WERI-Rb-1 (cell line): Measurements from ENCODE around the gene PRAC2.

Source experiments
- DNase-seq: peaks from one replicate; pipeline ENCODE4 v3.0.0-alpha.2; 2020
- H3K27ac ChIP-seq: fragments of 250-450 bp; sonication (Bioruptor Pico); 2 replicates; pipeline ENCODE4 v1.5.1; 2020; ENCODE audit warnings: mild to moderate bottlenecking, moderate library complexity
- H3K27me3 ChIP-seq: fragments of 250-450 bp; sonication (Bioruptor Pico); 2 replicates; pipeline ENCODE4 v1.5.1; 2021; ENCODE audit warnings: mild to moderate bottlenecking, low read depth, moderate library complexity; ENCODE audit not compliant: insufficient read depth, severe bottlenecking
- H3K36me3 ChIP-seq: fragments of 250-450 bp; sonication (Bioruptor Pico); 2 replicates; pipeline ENCODE4 v1.5.1; 2020; ENCODE audit warnings: mild to moderate bottlenecking, moderate library complexity
- H3K4me3 ChIP-seq: 2 replicates; pipeline ENCODE4 v1.5.1; 2011; ENCODE audit warnings: low read depth, mild to moderate bottlenecking, control low read depth, low read length
- H3K9me3 ChIP-seq: fragments of 250-450 bp; sonication (Bioruptor Pico); 2 replicates; pipeline ENCODE4 v1.5.1; 2021; ENCODE audit warnings: mild to moderate bottlenecking, moderate library complexity; ENCODE audit not compliant: severe bottlenecking
- CTCF ChIP-seq: IDR thresholded peaks from 2 replicates; pipeline ENCODE4 v1.5.1; 2011; ENCODE audit warnings: low read depth, mild to moderate bottlenecking, control low read depth, inconsistent platforms, low read length

The PRAC2 gene

GRCh38 chr17:48722915-48723422, at the start of gene PRAC2:
TSS of gene PRAC2 (plus strand) at chr17:48723185. CDS start at chr17:48724411, 1,226 bp downstream.
- Histone ChIP-seq H3K9me3 (peaks cover 27% of the 10 kb centered on the region), H3K36me3 (no peaks in the 10 kb centered on the region), H3K4me3 (no peak within 1 kb of the TSS), H3K27me3 (peaks cover 98% of the 10 kb centered on the region), H3K27ac (no peak within 1 kb of the TSS)
- no peak for TF ChIP-seq CTCF
- DNase-seq, result no peak

- no peak for TF ChIP-seq CTCF
- H3K27ac ChIP-seq, result no peak overlapping the region
- no peaks in the 10 kb centered on the region for H3K36me3 ChIP-seq
- no peak overlapping the region for H3K4me3 ChIP-seq
- no peaks in the 10 kb centered on the region for H3K9me3 ChIP-seq
- H3K27me3 ChIP-seq, result peaks cover 97% of the 10 kb centered on the region
- DNase-seq, result no peak
Observed at GRCh38 chr17:48676963-48677558, 45.9 kb upstream of the PRAC2 start.

- TF ChIP-seq CTCF, result peak; percentile 98
- peak; percentile 79 for DNase-seq
- H3K27me3 ChIP-seq, result peaks cover 98% of the 10 kb centered on the region
- H3K4me3 ChIP-seq, result no peak overlapping the region
- H3K9me3 ChIP-seq, result peaks cover 1% of the 10 kb centered on the region
- no peaks in the 10 kb centered on the region for H3K36me3 ChIP-seq
- H3K27ac ChIP-seq, result 0 out of 2 replicates have a peak overlapping the region, but pooled peaks have one; percentile 9
Observed at GRCh38 chr17:48678141-48678971, 44.6 kb upstream of the PRAC2 start.

- DNase-seq, result no peak
- no peak for TF ChIP-seq CTCF
- H3K9me3 ChIP-seq, result peaks cover 11% of the 10 kb centered on the region
- H3K4me3 ChIP-seq, result no peak overlapping the region
- peaks cover 100% of the 10 kb centered on the region for H3K27me3 ChIP-seq
- H3K36me3 ChIP-seq, result no peaks in the 10 kb centered on the region
- no peak overlapping the region for H3K27ac ChIP-seq
Observed at GRCh38 chr17:48679385-48680096, 43.4 kb upstream of the PRAC2 start.

GRCh38 chr17:48681609-48682008, 41.4 kb upstream of the PRAC2 start:
- no peak for DNase-seq
- Histone ChIP-seq H3K9me3 (peaks cover 11% of the 10 kb centered on the region), H3K27ac (no peak overlapping the region), H3K4me3 (no peak overlapping the region), H3K27me3 (peaks cover 97% of the 10 kb centered on the region), H3K36me3 (no peaks in the 10 kb centered on the region)
- no peak for TF ChIP-seq CTCF
